H1 (cell line): ENCODE data around the gene BTBD9. TPM values are rescaled to one million over a fixed set of nuclear protein-coding genes. Genes with fewer than 3 reads are reported as not detected.

Experiments used
- CBX8 ChIP-seq: fragments of 300-800, 300-1000 bp; sonication (generic); IDR thresholded peaks from 2 replicates; pipeline ENCODE4 v1.7.1; 2016; ENCODE audit warnings: low read depth, low read length, borderline replicate concordance
- CHD7 ChIP-seq: fragments of 300-600 bp; sonication (generic); IDR thresholded peaks from 2 replicates; pipeline ENCODE4 v1.7.1; 2012; ENCODE audit warnings: low read length, moderate library complexity, mild to moderate bottlenecking, inconsistent platforms; ENCODE audit not compliant: insufficient replicate concordance
- HDAC2 ChIP-seq, 2 experiments: fragments of 300-600 bp in 1 of 2; sonication (generic) in 1 of 2; IDR thresholded peaks; 2 replicates each; pipeline ENCODE4 v1.6.1; 2011 to 2012; ENCODE audit warnings: low read depth in 2 of 2, low read length in 2 of 2, mild to moderate bottlenecking in 2 of 2, moderate library complexity in 2 of 2, borderline replicate concordance in 1 of 2, inconsistent platforms in 1 of 2
- HDAC6 ChIP-seq: IDR thresholded peaks from one replicate; pipeline ENCODE4 v1.7.1; 2012; ENCODE audit warnings: low read depth, mild to moderate bottlenecking, inconsistent platforms, low read length, moderate library complexity
- RBBP5 ChIP-seq: IDR thresholded peaks from 2 replicates; pipeline ENCODE4 v1.7.1; 2012; ENCODE audit warnings: low read depth, mild to moderate bottlenecking, inconsistent platforms, low read length, moderate library complexity, borderline replicate concordance
- SIRT6 ChIP-seq: IDR thresholded peaks from one replicate; pipeline ENCODE4 v1.7.1; 2012; ENCODE audit warnings: low read length, inconsistent platforms
- TEAD4 ChIP-seq: IDR thresholded peaks from 2 replicates; pipeline ENCODE4 v1.6.1; 2012; ENCODE audit warnings: low read depth, low read length, inconsistent platforms, mixed read lengths
- polyA plus RNA-seq, 7 experiments: library from polyadenylated mRNA; depleted of rRNA in 3 of 7; stranded (reverse) in 5 of 7; unstranded in 2 of 7; fragments of >200 nt in 5 of 7; fragments of 200-250 nt in 2 of 7; gene quantifications; 1 replicate in 5 of 7; 2 replicates in 1 of 7; 4 replicates in 1 of 7; pipeline versions ENCODE4 v1.2.1 to v1.2.3, GENCODE V29; 2011 to 2013; ENCODE audit warnings: missing spikeins in 2 of 7, mixed read lengths in 2 of 7
- total RNA-seq: library from RNA; stranded (reverse); fragmentation: NEBNext Ultra II Directional; extraction: Animal tissue kit (Norgen Biotek cat#: 25700); gene quantifications from 2 replicates; pipeline ENCODE4 v1.2.1, GENCODE V29; 2021

BTBD9 gene
- total and polyA plus RNA-seq, 2 of the 8 experiments (the other 6 are each of a cell fraction or from before 2014, with no cell fraction given) = 0.92 to 4.1 TPM

- TF ChIP-seq CBX8 (no peak), RBBP5 (no peak), CHD7 (no peak), HDAC2 (IDR thresholded peaks at IDR 0.05; ENCODE audit: borderline replicate concordance in 1 of 2, low read depth in 2 of 2, low read length in 2 of 2) (no peak), SIRT6 (no peak), HDAC6 (no peak), TEAD4 (no peak)
Measured at GRCh38 chr6:38306931-38307330, 332.8 kb downstream of the BTBD9 start (continued).
